A673 (cell line): Measurements from ENCODE around the gene MAPK8IP3. TPM values are rescaled to one million over a fixed set of nuclear protein-coding genes. Genes with fewer than 3 reads are reported as not detected.

ENCODE experiments used
- BruUV-seq: library from RNA; stranded (reverse); fragments of 400-500 nt; replicated peaks from 2 replicates; lab custom pipeline; 2021; lab: Mats Ljungman, UMichigan
- CTCF ChIA-PET: fragments of 300-600 bp; sonication (Branson Sonifier 250); formaldehyde crosslinking; loops from one replicate; lab custom pipeline; 2022; ENCODE audit warnings: antibody characterized with exemption; lab: Charles Lee
- POLR2A ChIA-PET: fragments of 300-600 bp; sonication (Branson Sonifier 250); formaldehyde crosslinking; loops from one replicate; lab custom pipeline; 2022; ENCODE audit warnings: antibody characterized with exemption; ENCODE audit not compliant: low non-redundant PET; lab: Charles Lee
- DNase-seq: peaks from one replicate; pipeline ENCODE4 v3.0.0-alpha.2; 2015; ENCODE audit warnings: low spot score
- H3K27ac ChIP-seq: fragments of 200-600 bp; sonication (generic); 2 replicates; pipeline ENCODE4 v1.5.1; 2016; ENCODE audit warnings: mixed run types, low read depth, mild to moderate bottlenecking, mixed read lengths, antibody characterized with exemption, low read length; ENCODE audit not compliant: poor library complexity, severe bottlenecking
- H3K27me3 ChIP-seq: fragments of 200-600 bp; sonication (generic); replicated peaks from 2 replicates; pipeline ENCODE4 v1.6.1; 2017; ENCODE audit warnings: mixed run types, low read depth, mild to moderate bottlenecking, mixed read lengths, antibody characterized with exemption, low read length; ENCODE audit not compliant: insufficient read depth, poor library complexity
- H3K36me3 ChIP-seq: fragments of 200-600 bp; sonication (generic); 2 replicates; pipeline ENCODE4 v1.6.1; 2016; ENCODE audit warnings: mixed run types, mild to moderate bottlenecking, mixed read lengths, antibody characterized with exemption, low read length; ENCODE audit not compliant: insufficient read depth, poor library complexity, severe bottlenecking
- H3K4me1 ChIP-seq: fragments of 200-600 bp; sonication (generic); 2 replicates; pipeline ENCODE4 v1.6.1; 2017; ENCODE audit warnings: mixed run types, mild to moderate bottlenecking, mixed read lengths, antibody characterized with exemption, low read length; ENCODE audit not compliant: insufficient read depth, poor library complexity, severe bottlenecking
- H3K4me3 ChIP-seq: fragments of 200-600 bp; sonication (generic); 2 replicates; pipeline ENCODE4 v1.5.1; 2016; ENCODE audit warnings: low read depth, mixed run types, mild to moderate bottlenecking, mixed read lengths, low read length; ENCODE audit not compliant: poor library complexity, severe bottlenecking
- H3K9me3 ChIP-seq: fragments of 200-600 bp; sonication (generic); 2 replicates; pipeline ENCODE4 v1.6.1; 2016; ENCODE audit warnings: mixed run types, low read depth, mild to moderate bottlenecking, mixed read lengths, antibody characterized with exemption, low read length; ENCODE audit not compliant: poor library complexity, severe bottlenecking
- CTCF ChIP-seq: fragments of 300-800, 200-600 bp; sonication (generic); conservative IDR thresholded peaks from 2 replicates; pipeline ENCODE4 v1.5.1; 2017; ENCODE audit warnings: low read depth, mild to moderate bottlenecking, antibody characterized with exemption, low read length, moderate library complexity, mixed read lengths
- EZH2 ChIP-seq: fragments of 200-600 bp; sonication (generic); IDR thresholded peaks from 2 replicates; pipeline ENCODE4 v1.6.1; 2017; ENCODE audit warnings: borderline replicate concordance, low read depth, mild to moderate bottlenecking, mixed read lengths, antibody characterized with exemption, low read length; ENCODE audit not compliant: poor library complexity, severe bottlenecking
- intact Hi-C: fragments of 100-400 bp; cut with micrococcal nuclease; formaldehyde crosslinking; loops from one replicate; pipeline ENCODE4 v1.10.0; 2022; ENCODE audit not compliant: unreplicated experiment
- total RNA-seq: library from RNA; stranded (reverse); gene quantifications from 2 replicates; pipeline ENCODE4 v1.2.3, GENCODE V29; 2021

MAPK8IP3 gene
- total RNA-seq, 1 experiment from 2014 or later = 69.2 TPM

DNA sequence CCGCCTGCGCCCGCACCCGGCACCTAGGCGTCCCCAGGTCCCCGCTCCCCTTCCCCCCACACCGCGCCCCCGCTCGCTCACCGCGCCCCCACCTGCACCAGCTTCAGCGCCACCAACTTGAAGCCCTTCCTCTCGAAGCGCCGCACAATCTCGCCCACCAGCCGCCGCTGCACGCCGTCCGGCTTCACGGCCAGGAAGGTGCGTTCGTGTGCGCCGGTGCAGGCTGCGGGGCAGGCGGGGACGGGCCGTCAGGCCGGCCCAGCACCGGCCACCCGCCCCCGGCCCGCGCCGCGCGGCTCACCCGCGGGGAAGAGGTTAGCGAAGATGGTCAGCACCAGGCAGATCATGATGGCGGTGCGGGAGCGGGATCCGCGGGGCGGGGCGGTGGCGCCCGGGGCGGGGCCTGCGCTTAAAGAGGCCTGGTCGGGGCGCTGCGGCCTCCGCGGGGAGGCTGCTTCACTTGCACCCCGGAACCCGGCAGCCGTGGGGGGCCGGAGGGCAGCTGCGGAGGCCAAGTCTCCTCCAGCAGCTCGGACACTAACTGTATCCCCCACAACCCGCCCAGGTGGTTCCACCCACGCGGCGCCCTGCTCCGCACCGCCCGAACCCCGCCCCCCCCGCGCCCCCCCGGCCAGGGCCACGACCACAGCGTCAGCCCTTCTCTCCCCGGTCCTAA is 65.3 kb downstream of the MAPK8IP3 start, which contains the start of gene NME3:
NME3 (minus strand) TSS at position 356 of the 676 bp plus-strand sequence; CDS start at position 347, 9 bp downstream.
- ChIA-PET CTCF (interaction anchor here (0.6 kb wide), 1 partner anchor 42 kb away, joined by 3 read pairs; no protein-coding TSS in a partner anchor), POLR2A (interaction anchor here (0.8 kb wide), 1 partner anchor 11 kb away, joined by 9 read pairs; the partner anchor contains the start of gene NUBP2)
- intact Hi-C loops = loop anchor here (10.0 kb wide), 1 partner anchor 53 kb away; the partner anchor contains the start of genes FAHD1 and HAGH
- Histone ChIP-seq H3K4me3 (peak within 1 kb of the TSS; percentile 63), H3K27ac (peak within 1 kb of the TSS; percentile 98), H3K36me3 (peaks cover 15% of the 10 kb centered on the region), H3K27me3 (no peaks in the 10 kb centered on the region), H3K4me1 (peaks cover 4% of the 10 kb centered on the region), H3K9me3 (no peaks in the 10 kb centered on the region)
- no TSS peak for BruUV-seq
- no peak for TF ChIP-seq CTCF
- no peak for TF ChIP-seq EZH2
- peak; percentile 71 for DNase-seq

DNA sequence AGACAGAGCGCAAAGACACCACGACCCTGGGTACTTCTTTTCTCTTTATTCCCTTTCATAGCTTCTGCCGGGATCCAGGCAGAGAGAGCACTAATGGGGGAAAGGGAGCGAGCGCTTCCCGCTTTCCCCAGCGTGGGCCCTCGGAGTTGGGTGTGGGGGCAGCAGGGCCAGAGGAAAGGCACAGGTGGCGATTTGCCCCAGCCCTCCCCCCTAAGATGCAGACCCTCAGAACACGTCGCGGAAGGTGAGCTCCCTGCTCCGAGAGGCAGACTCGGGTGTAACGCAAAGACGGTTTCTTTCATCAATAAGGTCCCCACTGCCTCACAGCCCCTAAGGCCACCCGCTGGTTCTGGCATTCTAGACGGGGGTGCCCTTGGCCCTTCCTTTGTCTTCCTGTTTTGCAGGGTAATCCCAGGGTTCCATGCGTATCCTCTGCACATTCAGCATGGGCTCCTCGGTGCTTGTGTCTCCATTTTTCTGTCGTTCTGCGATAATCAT is 65.9 kb downstream of the MAPK8IP3 start:
- no peaks in the 10 kb centered on the region for H3K27me3 ChIP-seq
- H3K4me3 ChIP-seq = peak overlapping the region; percentile 63
- CTCF ChIA-PET = interaction anchor here (0.6 kb wide), 1 partner anchor 41 kb away, joined by 3 read pairs; no protein-coding TSS in a partner anchor
- BruUV-seq = TSS peak; percentile 95
- POLR2A ChIA-PET = interaction anchor here (0.8 kb wide), 1 partner anchor 11 kb away, joined by 9 read pairs; the partner anchor contains the start of gene NUBP2
- peak; percentile 65 for DNase-seq
- H3K36me3 ChIP-seq = peaks cover 15% of the 10 kb centered on the region
- peak overlapping the region; percentile 98 for H3K27ac ChIP-seq
- TF ChIP-seq CTCF (no peak), EZH2 (no peak)
- intact Hi-C loops = loop anchor here (10.0 kb wide), 1 partner anchor 53 kb away; the partner anchor contains the start of genes FAHD1 and HAGH
- H3K9me3 ChIP-seq = no peaks in the 10 kb centered on the region
- H3K4me1 ChIP-seq = peaks cover 4% of the 10 kb centered on the region

DNA sequence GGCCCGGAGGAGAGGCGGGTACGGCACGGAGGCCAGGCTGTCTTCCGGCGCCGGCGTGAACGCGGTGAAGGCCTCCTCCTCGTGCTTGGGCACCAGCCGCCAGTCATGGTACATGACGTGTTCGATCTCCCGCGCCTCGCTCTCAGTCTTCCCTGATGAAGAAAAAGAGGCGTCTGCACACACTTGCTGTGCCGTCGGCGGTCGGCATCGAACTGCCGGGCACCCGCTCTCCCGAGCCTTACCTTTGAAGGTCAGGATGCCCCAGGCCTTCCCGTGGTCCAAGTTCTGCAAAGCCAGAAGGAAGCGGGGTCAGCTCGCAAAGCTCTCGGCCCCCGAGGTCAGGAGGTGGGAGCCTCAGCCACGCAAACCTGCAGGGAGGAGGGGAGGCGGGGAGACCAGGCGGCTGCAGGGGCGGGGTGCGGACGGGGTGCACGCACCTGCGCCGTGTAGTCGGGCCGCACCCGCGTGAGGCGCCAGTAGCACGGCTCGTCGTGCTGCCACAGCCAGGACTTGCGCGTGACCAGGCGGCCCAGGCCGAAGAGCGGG is 66.4 kb downstream of the MAPK8IP3 start, which contains the start of gene EME2:
EME2 (plus strand) TSS at position 449 of the 546 bp plus-strand sequence. CDS start 418 bp downstream, outside the sequence.
- POLR2A ChIA-PET = interaction anchor here (0.8 kb wide), 1 partner anchor 10 kb away, joined by 9 read pairs; the partner anchor contains the start of gene NUBP2
- peaks cover 15% of the 10 kb centered on the region for H3K36me3 ChIP-seq
- H3K9me3 ChIP-seq = no peaks in the 10 kb centered on the region
- H3K4me3 ChIP-seq = peak within 1 kb of the TSS; percentile 63
- intact Hi-C loops = loop anchor here (10.0 kb wide), 1 partner anchor 52 kb away; the partner anchor contains the start of genes FAHD1 and HAGH
- CTCF ChIA-PET = interaction anchor here (0.7 to 1.4 kb wide), 3 partner anchors 10 to 67 kb away, joined by 3 to 5 read pairs (median 3); partner anchors contain the start of genes MAPK8IP3, NUBP2 and SPSB3
- H3K27me3 ChIP-seq = no peaks in the 10 kb centered on the region
- peaks cover 4% of the 10 kb centered on the region for H3K4me1 ChIP-seq
- DNase-seq = no peak
- TF ChIP-seq EZH2 (no peak), CTCF (no peak)
- peak within 1 kb of the TSS; percentile 98 for H3K27ac ChIP-seq
- BruUV-seq = no TSS peak
